Left lung (tissue), 10 donors: Measurements from ENCODE around the gene ICA1L. TPM values are rescaled to one million over a fixed set of nuclear protein-coding genes. Genes with fewer than 3 reads are reported as not detected.
"Not testable (repeated sequence)": the region's sequence is repeated elsewhere in the genome, so short reads cannot be mapped to it uniquely, and the experiment has no call there.

Experiments
- ATAC-seq: fragments of 200-7000 bp; cut with Tn5 transposase; one replicate; pipeline ENCODE4 v1.9.1; 2020; ENCODE audit warnings: moderate library complexity
- DNase-seq, 4 donors: peaks; one replicate each; pipeline ENCODE4 v3.0.0-alpha.2; 2013 to 2020
- H3K27ac ChIP-seq, 2 donors: fragments of 200-600 bp; sonication (generic) in 1 of 2; one replicate each; pipeline versions ENCODE4 v1.5.0 to v1.8.0; 2020 to 2021
- H3K27me3 ChIP-seq, 2 donors: fragments of 200-600 bp; sonication (generic) in 1 of 2; one replicate each; pipeline versions ENCODE4 v1.5.0 to v1.8.0; 2020 to 2021
- H3K36me3 ChIP-seq, 2 donors: fragments of 200-600 bp; sonication (generic) in 1 of 2; one replicate each; pipeline versions ENCODE4 v1.5.0 to v1.8.0; 2020 to 2021
- H3K4me1 ChIP-seq, 2 donors: fragments of 200-600 bp; one replicate each; pipeline ENCODE4 v1.8.0; 2021
- H3K4me3 ChIP-seq, 2 donors: fragments of 200-600 bp; sonication (generic) in 1 of 2; one replicate each; pipeline versions ENCODE4 v1.5.0 to v1.8.0; 2020 to 2021; ENCODE audit warnings: mild to moderate bottlenecking in 1 of 2
- H3K9me3 ChIP-seq, 2 donors: fragments of 200-600 bp; sonication (generic) in 1 of 2; one replicate each; pipeline versions ENCODE4 v1.5.0 to v1.8.0; 2020 to 2021
- intact Hi-C, 2 donors: fragments of 100-400 bp; cut with DNase I; formaldehyde crosslinking; loops; one replicate each; pipeline versions ENCODE4 v1.11.2 to v1.14.2; 2022
- polyA plus RNA-seq, 6 donors: library from polyadenylated mRNA; unstranded; fragments of 120-200 nt; gene quantifications; one replicate each; pipeline ENCODE4 v1.2.1, GENCODE V29; 2013; ENCODE audit not compliant: insufficient read length in 6 of 6
- total RNA-seq, 2 donors: library from RNA; stranded (reverse); fragmentation: NEBNext Ultra II Directional; extraction: Animal tissue kit (Norgen Biotek cat#: 25700); gene quantifications; one replicate each; pipeline ENCODE4 v1.2.1, GENCODE V29; 2021
- TF ChIP-seq, protein P1 (sequence below), 2 donors: fragments of 200-600 bp; sonication (generic) in 1 of 2; IDR thresholded peaks; one replicate each; pipeline versions ENCODE4 v1.5.0 to v1.8.0; 2021; ENCODE audit warnings: antibody characterized with exemption in 2 of 2
- donor health status: DM: no; HTN: yes; CAD: no.
- donor health status: DM: no; HTN: no; CAD: no.

ICA1L gene
- total and polyA plus RNA-seq, 8 donors = 2.6 to 22.8 (median 21.1) TPM

DNA sequence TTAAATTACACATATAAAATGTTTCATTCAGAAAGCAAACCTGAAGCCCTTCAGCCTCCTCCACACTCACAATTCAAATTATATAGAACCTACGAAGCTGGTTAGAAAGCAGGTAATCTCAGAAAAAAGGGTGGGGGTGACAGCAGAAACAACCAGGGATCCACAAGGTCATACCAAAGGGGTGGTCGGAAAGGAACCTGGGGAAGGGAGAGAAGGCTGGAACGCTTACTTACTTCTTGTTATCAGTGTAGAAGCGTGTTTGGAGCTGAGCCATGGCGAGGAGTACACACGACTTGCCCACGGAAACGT is 39.6 kb upstream of the ICA1L start:
- Histone ChIP-seq H3K27ac (peak overlapping the region; percentile 90 to 91), H3K9me3 (no peaks in the 10 kb centered on the region), H3K36me3 (no peaks in the 10 kb centered on the region), H3K27me3 (no peaks in the 10 kb centered on the region), H3K4me1 (peaks cover 9 to 18% of the 10 kb centered on the region in 2 donors), H3K4me3 (peak overlapping the region; percentile 54 to 57)
- intact Hi-C loops = no loop called here
- TF ChIP-seq, protein P1, sequence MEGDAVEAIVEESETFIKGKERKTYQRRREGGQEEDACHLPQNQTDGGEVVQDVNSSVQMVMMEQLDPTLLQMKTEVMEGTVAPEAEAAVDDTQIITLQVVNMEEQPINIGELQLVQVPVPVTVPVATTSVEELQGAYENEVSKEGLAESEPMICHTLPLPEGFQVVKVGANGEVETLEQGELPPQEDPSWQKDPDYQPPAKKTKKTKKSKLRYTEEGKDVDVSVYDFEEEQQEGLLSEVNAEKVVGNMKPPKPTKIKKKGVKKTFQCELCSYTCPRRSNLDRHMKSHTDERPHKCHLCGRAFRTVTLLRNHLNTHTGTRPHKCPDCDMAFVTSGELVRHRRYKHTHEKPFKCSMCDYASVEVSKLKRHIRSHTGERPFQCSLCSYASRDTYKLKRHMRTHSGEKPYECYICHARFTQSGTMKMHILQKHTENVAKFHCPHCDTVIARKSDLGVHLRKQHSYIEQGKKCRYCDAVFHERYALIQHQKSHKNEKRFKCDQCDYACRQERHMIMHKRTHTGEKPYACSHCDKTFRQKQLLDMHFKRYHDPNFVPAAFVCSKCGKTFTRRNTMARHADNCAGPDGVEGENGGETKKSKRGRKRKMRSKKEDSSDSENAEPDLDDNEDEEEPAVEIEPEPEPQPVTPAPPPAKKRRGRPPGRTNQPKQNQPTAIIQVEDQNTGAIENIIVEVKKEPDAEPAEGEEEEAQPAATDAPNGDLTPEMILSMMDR (IDR thresholded peaks at IDR 0.05) = no peak
- ATAC-seq = no peak
- DNase-seq = no peak

GRCh38 chr2:202910698-202911097 is 39.1 kb upstream of the ICA1L start:
- TF ChIP-seq, protein P1 (IDR thresholded peaks at IDR 0.05) = no peak
- intact Hi-C loops = no loop called here
- H3K36me3 ChIP-seq = peaks cover 0 to under 1% of the 10 kb centered on the region in 2 donors
- no peaks in the 10 kb centered on the region for H3K27me3 ChIP-seq
- H3K27ac ChIP-seq = no peak overlapping the region
- H3K4me3 ChIP-seq = peak overlapping the region; percentile 54 to 57
- ATAC-seq (no peak), DNase-seq (no peak)
- H3K4me1 ChIP-seq = peaks cover 9 to 18% of the 10 kb centered on the region in 2 donors
- H3K9me3 ChIP-seq = no peaks in the 10 kb centered on the region

DNA sequence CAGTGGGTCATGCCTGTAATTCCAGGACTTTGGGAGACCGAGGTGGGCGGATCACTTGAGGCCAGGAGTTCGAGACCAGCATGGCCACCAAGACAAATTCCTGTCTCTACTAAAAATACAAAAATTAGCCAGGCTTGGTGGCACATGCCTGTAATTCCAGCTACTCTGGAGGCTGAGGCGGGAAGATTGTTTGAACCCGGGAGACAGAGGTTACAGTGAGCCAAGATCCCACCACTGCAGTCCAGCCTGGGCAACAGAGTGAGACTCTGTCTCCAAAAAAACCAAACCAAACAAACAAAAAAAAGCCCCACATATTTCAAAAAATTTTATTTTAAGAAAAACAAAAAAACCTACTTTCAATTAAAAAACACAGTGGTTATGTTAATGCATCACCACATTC is 38.7 kb upstream of the ICA1L start:
- H3K4me1 ChIP-seq = peaks cover 9 to 18% of the 10 kb centered on the region in 2 donors
- H3K9me3 ChIP-seq, ATAC-seq, H3K27me3 ChIP-seq, H3K36me3 ChIP-seq, DNase-seq, intact Hi-C loops, H3K27ac ChIP-seq: not testable (repeated sequence)
- H3K4me3 ChIP-seq = peak overlapping the region in 1 of 2 donors; percentile 54

DNA sequence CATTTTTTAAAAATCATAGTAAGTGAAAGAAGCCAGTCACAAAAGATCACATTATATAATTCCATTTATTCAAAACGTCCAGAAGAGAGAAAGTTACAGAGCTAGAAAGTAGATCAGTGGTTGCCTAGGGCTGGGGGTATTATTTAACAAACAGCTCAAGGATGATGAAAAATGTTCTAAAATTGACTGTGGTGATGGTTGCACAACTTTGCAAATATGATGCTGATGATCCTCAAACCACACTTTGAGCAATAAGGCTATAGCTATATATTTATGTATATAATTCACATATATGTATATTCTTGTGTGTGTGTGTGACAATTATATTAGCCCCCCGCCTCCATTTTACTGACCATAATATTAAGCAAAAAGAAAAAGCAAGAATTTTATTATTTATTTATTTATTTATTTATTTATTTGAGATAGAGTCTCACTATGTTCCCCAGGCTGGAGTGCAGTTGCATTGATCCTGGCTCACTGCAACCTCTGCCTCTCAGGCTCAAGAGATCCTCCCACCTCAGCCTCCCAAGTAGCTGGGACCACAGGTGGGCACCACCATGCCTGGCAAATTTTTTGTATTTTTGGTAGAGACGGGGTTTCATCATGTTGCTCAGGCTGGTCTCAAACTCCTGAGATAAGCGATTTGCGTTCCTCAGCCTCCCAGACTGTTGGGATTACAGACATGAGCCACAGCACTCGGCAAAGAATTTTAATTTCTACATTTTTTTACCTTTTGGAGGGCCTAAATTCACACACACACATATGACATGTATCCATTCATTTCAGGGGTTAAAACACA is 38.0 kb upstream of the ICA1L start:
- H3K4me1 ChIP-seq = peaks cover 9 to 18% of the 10 kb centered on the region in 2 donors
- H3K27ac ChIP-seq = no peak overlapping the region
- no peak overlapping the region for H3K4me3 ChIP-seq
- no peak for ATAC-seq
- no peaks in the 10 kb centered on the region for H3K27me3 ChIP-seq
- peaks cover 0 to 6% of the 10 kb centered on the region in 2 donors for H3K36me3 ChIP-seq
- TF ChIP-seq, protein P1 (IDR thresholded peaks at IDR 0.05) = no peak
- peaks cover 0 to 3% of the 10 kb centered on the region in 2 donors for H3K9me3 ChIP-seq
- intact Hi-C loops = no loop called here
- DNase-seq = no peak

- no peaks in the 10 kb centered on the region for H3K27me3 ChIP-seq
- ATAC-seq (no peak), DNase-seq (no peak)
- TF ChIP-seq, protein P1 (IDR thresholded peaks at IDR 0.05) = no peak
- H3K36me3 ChIP-seq = peaks cover 0 to 6% of the 10 kb centered on the region in 2 donors
- intact Hi-C loops = no loop called here
- no peak overlapping the region for H3K27ac ChIP-seq
- H3K4me1 ChIP-seq = peaks cover 9 to 17% of the 10 kb centered on the region in 2 donors
- no peak overlapping the region for H3K4me3 ChIP-seq
- H3K9me3 ChIP-seq = peaks cover 0 to 7% of the 10 kb centered on the region in 2 donors
Measured at GRCh38 chr2:202908186-202908585, 36.6 kb upstream of the ICA1L start.

GRCh38 chr2:202905507-202905906 is 33.9 kb upstream of the ICA1L start:
- not testable (repeated sequence) for ATAC-seq, H3K27me3 ChIP-seq

More at GRCh38 chr2:202905507-202905906, 33.9 kb upstream of the ICA1L start:
- H3K36me3 ChIP-seq = peaks cover 0 to 16% of the 10 kb centered on the region in 2 donors
- H3K9me3 ChIP-seq, H3K4me1 ChIP-seq, DNase-seq, intact Hi-C loops, H3K4me3 ChIP-seq, H3K27ac ChIP-seq: not testable (repeated sequence)
